ENCODE measurements around the gene PATZ1.

PATZ1 gene

GRCh38 chr22:31282748-31283468, 63.2 kb downstream of the PATZ1 start:
- DNase-seq (ENCODE audit: low spot score) = no peak

- no peak for DNase-seq (ENCODE audit: low spot score)
These were observed 64.4 kb downstream of the PATZ1 start for GRCh38 chr22:31281733-31282132.

DNA sequence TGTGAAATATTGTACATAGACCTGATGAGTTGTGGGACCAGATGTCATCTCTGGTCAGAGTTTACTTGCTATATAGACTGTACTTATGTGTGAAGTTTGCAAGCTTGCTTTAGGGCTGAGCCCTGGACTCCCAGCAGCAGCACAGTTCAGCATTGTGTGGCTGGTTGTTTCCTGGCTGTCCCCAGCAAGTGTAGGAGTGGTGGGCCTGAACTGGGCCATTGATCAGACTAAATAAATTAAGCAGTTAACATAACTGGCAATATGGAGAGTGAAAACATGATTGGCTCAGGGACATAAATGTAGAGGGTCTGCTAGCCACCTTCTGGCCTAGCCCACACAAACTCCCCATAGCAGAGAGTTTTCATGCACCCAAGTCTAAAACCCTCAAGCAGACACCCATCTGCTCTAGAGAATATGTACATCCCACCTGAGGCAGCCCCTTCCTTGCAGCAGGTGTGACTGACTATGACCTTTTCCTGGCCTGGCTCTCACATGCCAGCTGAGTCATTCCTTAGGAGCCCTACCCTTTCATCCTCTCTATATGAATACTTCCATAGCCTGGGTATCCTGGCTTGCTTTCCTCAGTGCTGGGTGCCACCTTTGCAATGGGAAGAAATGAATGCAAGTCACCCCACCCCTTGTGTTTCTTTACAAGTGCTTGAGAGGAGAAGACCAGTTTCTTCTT, 66.2 kb downstream of the PATZ1 start:
- DNase-seq (ENCODE audit: low spot score) = no peak

- no peak for DNase-seq (ENCODE audit: low spot score)
These were observed 66.8 kb downstream of the PATZ1 start for GRCh38 chr22:31279327-31279669.

GRCh38 chr22:31278626-31279326, 67.4 kb downstream of the PATZ1 start:
- DNase-seq (ENCODE audit: low spot score) = no peak

GRCh38 chr22:31278151-31278621, 68.0 kb downstream of the PATZ1 start:
- no peak for DNase-seq (ENCODE audit: low spot score)

DNA sequence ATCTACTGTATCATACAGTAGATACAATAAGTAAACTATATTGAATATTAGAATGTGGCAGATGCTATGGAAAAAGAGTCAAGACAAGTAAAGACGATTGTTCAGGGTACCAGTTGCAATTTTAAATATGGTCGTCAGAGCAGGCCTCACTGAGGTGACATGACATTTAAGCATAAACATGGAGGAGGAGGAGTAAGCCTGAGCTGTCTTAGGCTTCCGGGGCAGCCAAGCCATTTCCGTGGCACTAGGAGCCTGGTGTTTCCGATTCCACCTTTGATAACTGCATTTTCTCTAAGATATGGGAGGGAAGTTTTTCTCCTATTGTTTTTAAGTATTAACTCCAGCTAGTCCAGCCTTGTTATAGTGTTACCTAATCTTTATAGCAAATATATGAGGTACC, 68.4 kb downstream of the PATZ1 start:
- DNase-seq (ENCODE audit: low spot score) = no peak

GRCh38 chr22:31276426-31277167, 69.5 kb downstream of the PATZ1 start:
- no peak for DNase-seq (ENCODE audit: low spot score)
